CD4-positive, alpha-beta T cell treated with Interleukin-10 for 1 hour (primary cell): Measurements from ENCODE around the gene C2orf78.

ENCODE experiments used
- DNase-seq: peaks from one replicate; pipeline ENCODE4 v3.0.0-alpha.2; 2020

Gene C2orf78

DNA sequence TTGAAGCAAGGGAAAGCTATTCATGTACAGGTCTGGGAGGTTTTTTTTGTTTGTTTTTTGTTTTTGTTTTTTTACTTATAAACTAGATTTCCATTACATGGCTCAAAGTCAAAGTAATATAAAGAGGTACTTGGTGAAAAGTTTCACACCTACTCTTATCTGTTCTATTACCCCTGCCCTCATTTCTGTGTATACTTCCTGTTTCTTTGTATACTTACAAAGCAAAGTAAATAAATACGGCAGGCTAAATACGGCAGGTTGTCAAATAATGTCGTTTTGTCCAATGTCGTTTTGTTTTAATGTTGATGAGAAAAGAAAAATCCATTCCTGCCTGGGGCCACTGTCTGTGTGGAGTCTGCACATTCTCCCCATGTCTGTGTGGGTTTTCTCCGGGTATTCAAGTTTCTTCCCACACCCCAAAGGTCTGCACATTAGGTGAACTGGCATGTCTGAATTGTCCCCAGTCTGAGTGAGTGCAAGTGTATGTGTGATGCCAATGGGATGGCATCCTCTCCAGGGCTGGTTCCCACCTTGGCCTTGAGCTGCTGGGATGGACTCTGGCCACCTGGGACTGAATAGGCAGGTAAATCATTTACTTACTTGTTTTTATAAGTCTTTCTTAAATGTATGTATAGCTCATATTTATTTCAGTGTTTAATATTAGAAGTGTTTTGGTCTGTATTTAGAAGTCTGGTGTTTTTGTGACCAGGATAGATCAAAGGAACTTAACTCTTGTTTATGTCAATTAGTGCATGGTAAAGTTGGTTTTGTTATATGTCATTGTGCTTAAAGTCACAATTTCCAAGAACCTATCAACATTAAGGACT lies 58.1 kb downstream of the C2orf78 start:
- no peak for DNase-seq

DNA sequence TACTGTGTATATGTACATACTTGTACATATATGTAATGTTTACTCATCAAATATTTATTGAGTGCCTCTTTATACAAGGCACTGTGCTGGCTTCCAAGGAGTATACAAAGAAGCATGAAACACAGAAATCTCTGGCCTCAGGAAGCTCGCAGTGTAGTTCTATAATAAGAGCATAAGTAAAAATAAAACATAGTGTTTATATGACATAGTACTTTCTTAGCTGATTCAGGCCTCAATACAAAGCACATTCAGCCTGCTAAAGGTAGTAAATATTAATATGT lies 58.7 kb downstream of the C2orf78 start:
- no peak for DNase-seq

DNA sequence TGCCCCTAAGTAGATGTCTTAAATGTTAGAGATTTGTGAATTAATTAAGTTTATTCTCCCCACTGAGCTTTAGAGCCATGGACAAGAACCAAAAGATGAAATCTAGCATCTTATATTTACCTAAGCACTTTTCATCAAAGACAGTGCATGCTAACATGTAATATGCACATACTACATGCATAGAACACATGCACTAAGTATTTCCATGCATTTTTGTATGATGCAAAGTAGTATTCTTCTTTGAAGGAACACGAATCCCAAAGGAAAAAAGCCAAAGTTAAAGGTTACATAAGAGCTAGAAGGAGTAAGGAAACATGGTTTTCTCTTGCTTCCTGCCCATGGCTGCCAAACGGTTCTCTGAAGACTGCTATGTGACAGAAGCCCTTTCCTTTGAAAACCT lies 60.1 kb downstream of the C2orf78 start:
- no peak for DNase-seq

DNA sequence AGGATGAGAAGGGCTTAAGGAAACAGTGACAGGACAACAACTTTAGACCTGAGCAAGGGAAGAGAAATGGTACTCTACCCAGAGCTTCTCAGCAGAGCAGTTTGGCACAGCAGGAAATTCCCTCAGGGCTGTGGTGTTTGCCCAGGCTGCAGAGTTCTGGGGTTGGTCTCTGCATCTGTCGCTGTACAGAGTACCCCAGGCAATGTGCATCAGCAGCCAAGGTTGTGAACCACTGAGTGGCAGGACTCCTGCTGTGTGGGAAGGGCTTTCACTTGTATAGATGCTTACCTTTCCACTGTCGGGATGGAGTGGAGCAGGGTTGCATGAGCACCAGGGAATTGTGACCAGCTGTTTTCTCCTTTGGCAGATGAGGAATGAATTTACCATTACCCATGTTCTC lies 66.0 kb downstream of the C2orf78 start:
- no peak for DNase-seq

DNA sequence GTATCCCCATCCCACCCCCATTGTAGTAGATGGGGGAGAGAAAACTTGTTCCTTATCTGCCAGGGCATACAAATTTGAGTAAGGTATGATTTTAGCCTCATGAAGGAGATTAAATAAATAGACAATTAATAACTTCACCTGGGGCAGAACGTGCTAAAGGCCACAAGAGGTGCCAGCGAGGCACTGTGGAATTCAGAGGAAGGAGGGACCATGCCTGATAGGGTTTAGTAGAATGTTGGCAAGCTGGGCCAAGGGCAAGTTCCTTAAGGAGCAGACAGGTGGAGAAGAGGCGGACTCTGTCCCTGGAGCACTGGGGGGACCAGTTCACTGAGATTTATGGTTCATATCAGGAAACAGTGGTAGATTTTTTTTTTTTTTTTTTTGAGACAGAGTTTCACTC lies 67.3 kb downstream of the C2orf78 start:
- DNase-seq = no peak

DNA sequence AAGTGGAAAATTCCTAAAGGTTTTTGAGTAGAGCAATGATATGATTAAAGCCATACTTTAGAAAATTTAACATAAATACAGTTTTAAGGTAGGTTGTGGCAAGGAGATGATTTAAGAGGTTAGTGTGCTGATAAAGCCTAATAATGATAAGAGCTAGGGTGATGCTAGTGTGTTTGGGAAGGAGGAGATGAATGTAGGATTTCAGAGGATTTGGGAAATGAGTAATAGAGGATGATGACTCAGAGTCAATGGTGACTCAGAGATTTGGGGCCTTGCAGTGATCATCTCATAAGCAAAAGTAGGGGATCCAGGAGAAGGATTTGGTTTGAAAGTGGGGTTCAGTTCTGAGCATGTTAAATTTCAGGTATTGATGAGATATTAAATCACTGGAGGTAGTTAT lies 68.0 kb downstream of the C2orf78 start:
- DNase-seq = no peak

DNA sequence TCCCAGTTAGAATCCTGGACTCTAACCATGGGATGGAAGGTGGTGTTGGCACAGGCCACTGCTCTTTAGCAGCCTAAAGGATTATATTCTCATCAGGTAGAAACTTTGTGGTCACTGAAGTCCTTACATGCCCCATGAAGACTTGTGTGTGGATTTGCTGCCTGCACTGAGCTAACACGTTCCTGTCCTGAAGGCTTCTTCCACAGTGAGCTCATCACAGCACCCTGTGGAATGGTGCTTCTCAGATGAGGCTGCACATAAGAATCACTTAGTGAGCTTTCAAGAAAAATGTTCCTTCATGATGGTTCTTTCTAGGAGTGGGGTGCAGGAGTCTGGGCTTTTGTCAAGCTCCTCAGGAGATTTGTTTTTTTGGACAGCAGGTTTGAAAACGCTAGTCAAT lies 71.5 kb downstream of the C2orf78 start:
- no peak for DNase-seq

DNA sequence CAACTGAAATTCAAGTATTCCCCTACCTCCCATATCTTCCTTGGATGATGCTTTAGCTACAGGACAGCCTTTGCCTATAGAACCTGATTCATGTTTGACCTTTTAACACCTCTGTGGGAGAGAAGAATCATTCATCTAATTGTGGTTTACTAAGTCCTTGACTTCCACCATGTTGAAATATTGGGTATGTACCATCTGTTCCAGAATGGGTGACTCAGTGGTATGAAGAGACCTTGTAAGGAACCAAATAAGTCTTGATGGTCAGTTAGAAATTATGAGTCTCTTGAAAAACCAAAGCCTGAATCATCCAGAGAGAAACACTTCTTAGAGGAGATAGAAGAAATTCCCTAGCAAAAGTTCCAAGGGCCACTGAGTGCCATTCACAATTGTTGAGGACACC lies 72.2 kb downstream of the C2orf78 start:
- DNase-seq = no peak

DNA sequence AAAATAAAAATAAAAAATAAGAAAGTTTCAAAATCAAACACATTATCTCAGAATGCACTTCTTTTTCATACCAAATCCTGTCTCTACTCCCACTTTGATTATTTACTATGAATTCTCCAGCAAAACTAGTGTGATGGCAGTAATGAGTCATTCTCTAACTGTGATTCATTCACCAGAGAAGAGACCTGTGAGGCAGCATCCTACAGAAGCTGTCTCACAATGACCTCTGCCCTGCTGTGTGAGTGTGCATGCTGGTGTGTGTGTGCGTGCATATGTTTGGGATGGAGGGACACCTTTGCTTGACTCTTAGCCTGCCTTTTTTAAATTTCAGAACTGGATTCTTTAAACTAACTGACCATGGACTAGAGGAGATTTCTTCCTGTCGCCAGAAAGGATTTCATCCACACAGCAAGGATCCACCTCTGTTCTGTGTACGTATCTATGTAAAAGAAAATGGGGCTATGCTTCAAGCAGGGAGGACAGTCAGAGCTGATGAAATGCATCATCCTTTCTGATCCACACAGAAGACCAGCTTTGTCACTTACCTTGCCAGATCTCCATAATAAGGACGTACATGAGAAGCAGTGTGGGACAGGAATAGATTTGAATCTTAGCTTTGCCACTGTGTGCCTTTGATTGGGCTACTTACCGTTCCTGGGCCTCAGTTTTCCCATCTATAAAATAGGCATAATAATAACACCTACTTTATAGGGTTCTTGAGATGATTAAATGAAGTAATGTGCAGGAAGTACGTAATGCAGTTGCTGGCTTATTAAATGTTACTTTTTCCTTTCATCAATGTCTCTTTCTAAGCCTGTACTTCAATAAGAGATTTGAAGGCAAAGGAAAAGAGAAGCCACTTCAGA lies 76.0 kb downstream of the C2orf78 start:
- no peak for DNase-seq

DNA sequence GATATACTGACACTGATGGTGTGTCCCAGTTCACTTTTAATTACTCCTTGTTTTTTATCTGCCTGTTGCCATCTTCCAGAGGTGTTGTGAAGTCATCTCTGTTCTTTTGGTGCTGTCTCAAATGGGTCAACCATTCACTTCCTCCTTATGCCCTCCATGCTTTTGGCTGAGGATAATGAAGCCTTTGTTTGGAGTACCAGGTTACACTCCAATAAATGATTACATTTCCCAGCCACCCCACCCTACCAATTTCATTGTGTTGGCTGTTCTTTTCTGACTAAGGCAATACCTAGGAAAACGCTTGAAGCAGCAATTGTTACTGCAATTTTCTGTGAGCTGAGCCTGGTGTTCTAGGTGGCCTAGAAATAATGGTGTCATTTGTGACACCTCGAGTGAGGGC lies 79.0 kb downstream of the C2orf78 start:
- DNase-seq = no peak
